Omental fat pad (tissue), 4 donors: Measurements from ENCODE around the gene ELOVL2. TPM values are rescaled to one million over a fixed set of nuclear protein-coding genes. Genes with fewer than 3 reads are reported as not detected.

Experiments
- ATAC-seq: fragments of 150-250 bp; one replicate; pipeline ENCODE4 v1.9.1; 2016; ENCODE audit warnings: mild to moderate bottlenecking, moderate library complexity; ENCODE audit not compliant: low FRiP score
- DNase-seq: peaks from one replicate; pipeline ENCODE4 v3.0.0-alpha.2; 2019; ENCODE audit warnings: low spot score
- total RNA-seq, 4 donors: library from RNA; depleted of rRNA; stranded (reverse); fragments of >200 nt; gene quantifications; one replicate each; pipeline ENCODE4 v1.1.0, GENCODE V29; 2016
- TF ChIP-seq, protein P1 (sequence below), 3 donors: fragments of 450-650 bp; IDR thresholded peaks; one replicate each; pipeline ENCODE4 v1.5.1; 2016 to 2017; ENCODE audit warnings: antibody characterized with exemption in 3 of 3, mild to moderate bottlenecking in 3 of 3, moderate library complexity in 2 of 3

ELOVL2 gene
- total RNA-seq, 4 donors from 2014 or later = 0.13 to 1.3 (median 0.63) TPM

DNA sequence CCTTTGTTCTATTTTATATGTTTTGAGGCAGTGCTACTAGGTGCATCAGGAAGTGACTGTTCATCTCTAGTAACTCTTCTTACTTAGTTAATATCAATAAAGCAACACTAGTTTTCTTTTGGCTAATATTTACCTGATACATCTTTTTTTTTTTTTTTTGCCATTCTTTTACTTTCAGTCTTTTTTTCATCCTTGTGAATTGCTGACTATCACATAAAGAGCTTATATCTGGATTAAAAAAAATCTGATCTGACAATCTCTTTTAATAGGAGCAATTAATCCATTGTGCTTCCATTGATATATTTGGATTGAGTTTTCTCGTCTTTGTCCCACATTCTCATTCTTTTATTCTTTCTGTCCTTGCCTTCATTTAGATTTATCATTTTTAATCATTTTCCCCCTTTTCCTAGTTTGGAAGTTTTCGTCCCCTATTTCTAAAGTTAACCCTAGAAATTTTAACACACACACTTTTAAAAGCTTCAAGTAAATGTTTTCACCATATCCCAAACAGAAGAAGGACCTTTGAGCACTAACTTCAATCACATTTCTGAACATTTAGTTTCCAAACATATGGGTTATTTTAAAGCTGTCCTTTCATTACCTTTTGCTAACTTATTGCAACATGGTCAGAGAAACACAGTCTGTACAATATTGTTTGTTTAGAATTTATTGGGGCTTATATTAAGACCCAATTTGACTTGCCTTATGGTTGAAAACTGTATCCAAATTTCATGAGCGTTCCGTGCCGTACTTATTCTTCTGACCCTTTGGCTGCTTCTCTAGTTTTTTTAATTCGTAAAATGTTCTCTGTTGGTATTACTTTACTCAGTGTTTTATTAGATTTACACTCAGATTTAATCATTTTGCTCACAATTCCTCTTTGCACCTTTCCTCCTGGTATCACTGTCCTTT, 94.3 kb downstream of the ELOVL2 start:
- DNase-seq = no peak
- TF ChIP-seq, protein P1, sequence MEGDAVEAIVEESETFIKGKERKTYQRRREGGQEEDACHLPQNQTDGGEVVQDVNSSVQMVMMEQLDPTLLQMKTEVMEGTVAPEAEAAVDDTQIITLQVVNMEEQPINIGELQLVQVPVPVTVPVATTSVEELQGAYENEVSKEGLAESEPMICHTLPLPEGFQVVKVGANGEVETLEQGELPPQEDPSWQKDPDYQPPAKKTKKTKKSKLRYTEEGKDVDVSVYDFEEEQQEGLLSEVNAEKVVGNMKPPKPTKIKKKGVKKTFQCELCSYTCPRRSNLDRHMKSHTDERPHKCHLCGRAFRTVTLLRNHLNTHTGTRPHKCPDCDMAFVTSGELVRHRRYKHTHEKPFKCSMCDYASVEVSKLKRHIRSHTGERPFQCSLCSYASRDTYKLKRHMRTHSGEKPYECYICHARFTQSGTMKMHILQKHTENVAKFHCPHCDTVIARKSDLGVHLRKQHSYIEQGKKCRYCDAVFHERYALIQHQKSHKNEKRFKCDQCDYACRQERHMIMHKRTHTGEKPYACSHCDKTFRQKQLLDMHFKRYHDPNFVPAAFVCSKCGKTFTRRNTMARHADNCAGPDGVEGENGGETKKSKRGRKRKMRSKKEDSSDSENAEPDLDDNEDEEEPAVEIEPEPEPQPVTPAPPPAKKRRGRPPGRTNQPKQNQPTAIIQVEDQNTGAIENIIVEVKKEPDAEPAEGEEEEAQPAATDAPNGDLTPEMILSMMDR (IDR thresholded peaks at IDR 0.05) = no peak
- ATAC-seq = no peak

DNA sequence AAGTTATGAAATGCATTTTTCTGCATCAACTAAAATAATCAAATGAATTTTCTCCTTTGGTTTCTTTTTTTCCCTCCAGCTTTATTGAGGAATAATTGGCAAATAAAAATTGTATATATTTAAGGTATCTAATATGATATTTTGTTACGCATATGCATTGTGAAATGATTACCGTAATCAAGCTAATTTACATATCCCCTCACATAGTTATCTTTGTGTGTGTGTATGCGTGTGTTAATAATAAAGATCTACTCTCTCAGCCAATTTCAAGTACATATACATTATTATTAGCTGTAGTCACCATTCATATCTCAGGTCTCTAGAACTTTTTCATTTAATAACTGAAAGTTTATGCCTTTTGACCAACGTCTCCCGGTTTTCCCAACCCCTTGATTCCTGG, 96.1 kb downstream of the ELOVL2 start:
- no peak for ATAC-seq
- DNase-seq = no peak
- TF ChIP-seq, protein P1 (IDR thresholded peaks at IDR 0.05) = no peak

DNA sequence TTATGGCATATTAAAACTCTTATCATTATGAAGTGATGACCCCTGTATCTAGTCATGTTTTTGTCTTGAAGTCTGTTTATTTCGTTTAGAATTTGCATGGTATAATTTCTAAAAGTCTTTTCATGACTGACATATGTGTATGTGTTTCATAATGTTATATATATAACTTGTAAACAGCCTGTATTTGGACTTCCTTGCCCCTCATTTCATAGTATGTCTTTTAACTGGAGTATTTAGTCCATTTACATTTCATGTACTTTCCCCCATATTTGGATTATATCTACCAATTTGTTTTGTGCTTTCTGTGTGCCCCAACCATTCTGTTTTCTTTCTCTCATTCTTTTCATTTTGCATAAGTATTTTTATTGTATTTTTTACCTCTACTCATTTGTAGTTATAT, 98.3 kb downstream of the ELOVL2 start:
- no peak for DNase-seq
- ATAC-seq = no peak
- TF ChIP-seq, protein P1 (IDR thresholded peaks at IDR 0.05) = no peak

DNA sequence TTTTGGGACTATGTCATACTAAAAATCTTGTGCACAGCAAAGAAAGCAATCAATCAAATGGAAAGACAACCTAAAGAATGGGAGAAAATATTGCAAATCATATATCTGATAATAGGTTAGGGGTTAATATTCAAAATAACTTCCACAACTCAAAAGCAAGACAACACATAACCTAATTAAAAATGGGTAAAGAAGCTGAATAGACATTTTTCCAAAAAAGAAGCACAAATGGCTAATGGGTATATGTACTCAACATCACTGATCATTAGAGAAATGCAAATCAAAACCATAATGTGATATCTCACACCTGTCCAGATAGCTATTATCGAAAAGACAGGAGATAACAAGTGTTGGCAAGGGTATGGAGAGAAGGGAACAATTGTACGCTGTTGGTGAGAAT, 104.3 kb downstream of the ELOVL2 start:
- DNase-seq (no peak), ATAC-seq (no peak)
- TF ChIP-seq, protein P1 (IDR thresholded peaks at IDR 0.05) = no peak

DNA sequence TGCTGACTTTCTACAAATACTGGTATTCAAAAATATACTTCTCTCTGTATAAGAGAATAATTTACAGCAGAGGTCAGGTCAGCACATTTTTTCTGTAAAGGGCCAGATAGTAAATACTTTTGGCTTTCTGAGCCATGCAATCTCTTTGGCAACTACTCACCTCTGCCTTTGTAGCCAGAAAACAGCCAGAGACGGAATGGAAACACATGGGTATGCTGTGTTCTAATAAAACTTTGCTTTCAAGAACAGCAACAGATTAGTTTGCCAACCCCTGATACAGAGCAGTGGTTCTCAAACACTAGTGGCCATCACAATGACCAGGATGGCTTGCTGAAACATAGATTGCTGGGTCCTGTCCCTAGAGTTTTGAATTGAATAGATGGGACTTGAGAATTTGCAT, 111.0 kb downstream of the ELOVL2 start:
- TF ChIP-seq, protein P1 (IDR thresholded peaks at IDR 0.05) = no peak
- ATAC-seq (no peak), DNase-seq (no peak)

Other genes starting within 250 kb of the ELOVL2 start
- 1 to 10 TPM in 2 of 4 donors, under 1 TPM in 2; 0.25 to 1.3 (median 1.0) TPM for gene MAK, start 205.8 kb downstream of the ELOVL2 start, total RNA-seq
- not detected for gene GCM2, start 162.3 kb downstream of the ELOVL2 start, total RNA-seq
- gene SYCP2L, start 157.3 kb downstream of the ELOVL2 start, total RNA-seq = 1 to 10 TPM in 3 of 4 donors, under 1 TPM in 1; 0.47 to 3.3 (median 1.6) TPM
- 1 to 10 TPM; 7.7 to 10.0 (median 8.2) TPM for gene SMIM13, start 49.5 kb upstream of the ELOVL2 start, total RNA-seq
- under 1 TPM in 2 of 4 donors, not detected in 2; 0.24 to 0.32 TPM for gene ERVFRD-1, start 67.4 kb upstream of the ELOVL2 start, total RNA-seq
- 100 to 1,000 TPM in 2 of 4 donors, 10 to 100 TPM in 2; 77.2 to 196 (median 106) TPM for gene NEDD9, start 188.4 kb upstream of the ELOVL2 start, total RNA-seq